ENCODE results near the gene THAP3.
A peak's percentile ranks its signal among the peaks of the same experiment; 100 is the strongest.

The THAP3 gene

DNA sequence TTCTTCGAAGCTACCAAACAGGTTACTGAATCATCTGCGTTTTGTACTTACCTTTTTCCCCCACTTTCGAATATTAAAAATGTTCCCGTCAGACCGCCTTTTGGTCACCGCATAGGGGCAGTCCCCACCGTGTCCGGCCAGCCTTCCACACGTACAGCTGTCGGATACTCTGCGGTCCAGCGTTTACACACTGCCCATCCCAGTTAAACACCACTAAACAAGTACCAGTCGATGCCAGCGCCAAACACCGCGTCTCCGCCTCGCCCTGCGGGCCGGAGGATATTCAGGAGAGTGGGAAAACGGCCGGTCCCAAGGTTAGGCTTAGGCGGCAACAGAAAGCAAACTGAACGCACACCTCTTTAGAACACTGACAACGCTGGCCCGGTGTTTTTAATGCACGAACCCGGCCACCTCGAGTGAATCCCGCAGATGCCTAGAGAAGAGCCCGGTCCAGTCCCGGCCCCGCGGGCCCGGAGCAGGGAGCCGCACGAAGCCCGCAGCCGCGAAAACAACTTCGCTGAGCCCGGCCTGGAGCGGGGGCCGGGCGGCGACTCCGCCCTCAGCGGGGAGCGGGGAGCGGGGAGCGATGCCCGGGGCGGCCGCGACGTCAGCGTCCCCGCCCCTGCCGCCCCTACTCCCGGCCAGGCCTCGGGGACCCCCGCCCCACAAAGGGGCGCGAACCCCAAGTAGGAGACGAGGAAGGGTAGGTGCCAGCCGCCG lies 11.9 kb upstream of the THAP3 start:
- DNase-seq (ENCODE audit: low spot score): no peak

DNA sequence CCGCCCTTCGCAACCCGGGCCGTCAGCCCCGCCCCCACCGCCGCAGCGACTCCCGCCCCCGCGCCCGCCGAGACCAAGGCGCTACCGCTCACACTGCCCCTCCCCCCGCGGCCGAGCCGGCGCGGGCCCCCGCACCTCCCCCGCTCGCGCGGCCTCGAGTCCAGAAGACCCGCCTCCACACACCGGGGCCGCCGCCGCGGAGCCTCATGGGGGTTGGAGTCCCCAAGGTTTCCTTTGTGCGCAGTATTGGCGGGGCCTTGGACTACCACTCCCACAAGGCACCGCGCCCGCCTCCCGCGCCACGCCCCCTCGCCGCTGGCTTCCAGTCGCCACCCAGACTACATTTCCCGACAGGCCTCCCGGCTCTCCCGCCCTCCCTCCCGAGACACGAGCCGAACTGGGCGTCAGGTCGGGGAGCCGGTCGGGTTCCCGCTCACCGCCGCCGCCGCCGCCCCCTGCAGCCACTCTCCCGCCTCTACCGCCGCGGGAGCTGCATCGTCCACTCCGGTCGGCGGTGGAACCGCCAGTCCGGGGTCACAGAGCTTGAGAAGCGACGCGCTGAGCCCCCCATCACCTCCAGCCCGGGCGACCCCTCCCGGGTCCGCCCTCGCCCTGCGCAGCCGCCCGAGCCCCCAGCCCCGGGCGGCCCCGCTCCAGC lies 11.2 kb upstream of the THAP3 start, which contains the start of gene PHF13:
TSS of gene PHF13 (plus strand) at position 371 of the 658 bp plus-strand sequence. CDS start 336 bp downstream, outside the sequence.
- peak; percentile 100 for DNase-seq (ENCODE audit: low spot score)

DNA sequence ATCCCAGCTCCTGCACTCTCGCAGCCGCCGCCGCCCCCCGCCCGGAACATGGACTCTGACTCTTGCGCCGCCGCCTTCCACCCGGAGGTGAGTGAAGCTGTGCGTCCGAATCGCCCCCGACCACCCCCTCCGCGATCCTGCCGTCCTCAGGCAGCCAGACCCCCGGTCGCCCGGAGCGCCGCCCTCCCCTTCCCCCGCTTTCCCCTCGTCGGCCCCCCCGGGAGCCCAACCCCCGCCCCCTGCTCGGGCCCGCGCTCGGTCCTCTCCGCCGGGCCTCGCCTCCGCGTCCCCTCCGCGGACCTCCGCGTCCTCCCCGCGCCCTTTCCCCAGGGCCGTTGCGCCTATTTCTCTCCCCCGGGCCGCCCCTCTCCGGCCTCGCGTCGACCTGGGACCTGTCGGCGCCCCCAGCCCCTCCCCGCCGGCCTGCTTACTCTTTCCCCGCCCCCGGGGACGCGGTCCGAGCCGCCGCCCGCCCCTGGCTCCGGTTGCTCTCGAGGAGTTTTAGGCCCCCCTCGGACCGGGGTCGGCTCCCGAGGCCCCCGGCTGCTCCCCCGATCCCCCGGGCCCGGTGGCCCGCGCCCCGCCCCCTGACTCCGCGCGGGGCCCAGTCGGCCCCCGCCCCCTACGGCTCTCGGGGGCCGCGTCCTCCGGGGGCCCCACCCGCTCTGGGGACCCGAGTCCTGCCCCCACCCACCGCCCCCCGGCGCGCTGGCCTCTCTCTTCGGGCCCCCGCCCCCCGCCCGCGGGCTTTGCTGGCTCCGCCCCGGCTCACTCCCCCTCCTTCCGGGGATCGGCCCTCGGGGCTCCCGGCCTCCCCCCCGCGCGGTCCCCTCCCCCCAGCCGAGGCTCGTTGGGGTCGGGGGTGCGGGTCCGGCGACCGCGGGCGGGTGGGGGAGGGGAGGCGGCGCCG lies 10.4 kb upstream of the THAP3 start:
- DNase-seq (ENCODE audit: low spot score): peak; percentile 38

DNA sequence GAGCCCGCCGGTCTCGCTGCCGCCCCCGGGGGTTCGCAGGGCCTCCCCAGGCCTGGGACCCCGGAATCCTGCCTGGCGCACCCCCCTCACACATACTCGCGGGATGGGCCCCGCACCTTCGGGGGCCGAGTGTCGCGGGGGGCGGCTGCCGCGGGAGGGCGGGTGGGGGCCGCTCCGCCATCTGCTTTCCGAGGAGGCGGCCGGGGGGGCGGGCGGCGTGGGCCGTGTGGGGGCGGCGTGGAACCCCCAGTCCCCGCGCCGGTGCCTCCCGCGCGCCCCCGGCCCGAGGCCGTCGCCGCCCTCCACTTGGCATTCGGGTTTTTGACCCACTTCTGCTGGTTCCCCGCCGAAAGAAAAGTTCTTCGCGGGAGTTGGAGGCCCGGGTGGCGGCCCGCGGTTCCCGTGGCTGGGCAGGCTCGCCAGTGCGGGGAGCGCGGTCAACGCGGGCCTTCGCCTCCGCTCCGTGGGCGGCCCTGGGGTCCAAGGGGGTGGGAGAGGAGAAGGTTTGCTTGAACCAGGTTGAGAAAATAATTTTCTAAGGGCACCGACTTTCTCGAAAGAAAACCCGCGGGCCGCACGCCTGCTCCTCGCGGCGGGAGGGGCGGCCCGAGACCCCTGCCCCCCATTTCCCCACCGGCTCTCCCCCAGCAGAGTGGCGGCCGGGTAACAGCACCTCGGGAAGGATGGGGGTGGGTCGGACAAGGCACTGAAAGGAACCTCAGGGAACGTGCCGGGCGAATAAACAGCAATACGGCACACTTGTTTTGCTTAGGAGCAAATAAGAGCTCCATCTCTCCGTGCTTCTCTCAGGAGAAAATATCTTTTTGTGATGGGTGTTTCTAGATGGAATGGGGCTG lies 9.5 kb upstream of the THAP3 start:
- no peak for DNase-seq (ENCODE audit: low spot score)

DNA sequence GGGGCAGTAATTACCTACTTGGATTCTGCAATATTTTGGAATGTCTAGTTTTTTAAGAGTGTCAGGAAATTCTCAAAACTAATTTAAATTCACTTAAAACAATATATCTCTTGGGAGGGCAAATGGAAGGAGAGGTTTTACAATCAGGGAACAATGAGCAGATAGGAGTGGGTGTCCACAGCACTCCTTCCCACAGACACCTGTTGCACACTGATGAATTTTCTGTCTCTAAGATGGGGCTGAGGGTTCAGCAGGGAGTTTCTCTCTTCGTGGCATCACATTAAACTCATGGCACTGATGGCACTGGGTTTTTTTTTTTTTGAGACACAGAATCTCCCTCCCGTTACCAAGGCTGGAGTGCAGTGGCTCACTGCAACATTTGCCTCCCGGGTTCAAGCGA lies 5.6 kb upstream of the THAP3 start:
- no peak for DNase-seq (ENCODE audit: low spot score)

DNA sequence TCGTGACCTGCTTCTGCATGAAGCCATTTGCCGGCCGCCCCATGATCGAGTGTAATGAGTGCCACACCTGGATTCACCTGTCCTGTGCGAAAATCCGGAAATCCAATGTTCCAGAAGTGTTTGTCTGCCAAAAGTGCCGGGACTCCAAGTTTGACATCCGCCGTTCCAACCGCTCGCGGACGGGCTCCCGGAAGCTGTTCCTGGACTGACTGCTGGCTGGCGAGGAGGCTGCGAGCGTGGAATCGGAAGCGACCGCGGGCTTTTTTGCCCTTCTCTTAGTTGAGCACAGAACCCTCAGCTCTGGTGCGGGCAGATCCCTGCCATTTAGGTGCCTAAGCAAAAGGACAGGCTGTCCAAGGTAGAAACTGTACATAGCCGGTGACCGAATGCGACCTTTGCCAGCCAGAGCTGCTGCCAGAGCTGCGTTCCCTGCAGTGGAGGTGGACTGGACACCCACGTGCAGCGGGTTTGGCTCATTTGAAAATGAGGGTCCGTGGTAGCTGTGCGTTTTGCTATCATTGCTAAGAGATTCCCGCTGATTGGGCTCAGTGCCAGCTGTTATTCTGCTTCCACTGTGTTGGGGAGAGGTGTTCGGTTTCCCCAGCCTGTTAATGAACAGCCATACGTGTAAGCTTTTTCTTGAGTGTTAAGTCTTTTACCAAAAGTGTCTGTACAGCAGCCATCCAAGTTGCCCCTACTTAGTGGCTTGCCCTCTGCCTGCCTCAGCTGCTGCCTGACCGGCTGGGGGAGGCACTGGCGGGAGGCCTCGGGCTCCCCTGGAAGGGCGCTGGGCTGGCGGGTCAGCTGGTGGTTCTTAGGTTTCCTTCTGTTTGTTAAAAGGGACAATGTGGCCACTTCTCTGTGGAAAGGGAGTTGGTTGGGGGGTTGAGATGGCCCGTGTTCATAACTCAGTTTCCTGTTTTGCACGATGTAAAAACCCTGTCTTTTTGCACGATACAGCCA lies 3.0 kb upstream of the THAP3 start:
- DNase-seq (ENCODE audit: low spot score): no peak

DNA sequence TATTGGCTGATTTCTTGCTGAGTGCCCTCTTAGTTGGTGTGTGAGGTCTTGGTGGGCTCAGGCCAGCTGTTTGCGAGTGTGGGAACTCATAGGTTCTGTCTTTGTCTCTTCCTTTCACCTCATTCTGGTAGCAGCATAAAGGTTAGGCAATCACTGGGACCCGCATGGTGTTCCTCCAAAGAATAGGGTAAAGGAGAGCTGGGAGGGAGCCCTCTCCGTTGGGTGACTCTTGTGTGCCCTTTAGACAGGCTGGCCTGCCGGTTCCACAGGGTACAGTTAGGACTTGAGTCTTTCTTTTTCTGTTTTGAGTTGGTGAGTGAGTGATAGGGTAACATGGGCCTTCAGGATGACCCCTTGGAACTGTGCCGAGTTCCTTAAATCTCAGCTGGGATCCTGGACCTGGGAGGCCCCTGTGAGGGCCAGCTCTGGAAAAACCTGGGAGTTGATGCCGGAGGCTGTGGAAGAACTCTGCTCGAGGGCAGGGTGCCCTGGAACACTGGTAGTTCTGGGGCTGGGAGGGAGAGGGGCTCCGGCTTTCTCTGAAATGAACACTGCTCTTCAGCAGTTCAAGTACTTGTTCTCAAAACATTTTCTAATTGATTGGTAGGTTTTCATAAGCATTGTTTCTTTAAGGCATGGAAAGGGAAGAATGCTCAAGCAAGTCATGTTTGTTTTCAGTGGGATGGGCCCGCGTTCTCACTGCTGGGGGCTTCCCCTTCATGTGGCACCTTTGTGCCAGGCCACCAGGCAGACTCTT lies 2.1 kb upstream of the THAP3 start:
- no peak for DNase-seq (ENCODE audit: low spot score)

DNA sequence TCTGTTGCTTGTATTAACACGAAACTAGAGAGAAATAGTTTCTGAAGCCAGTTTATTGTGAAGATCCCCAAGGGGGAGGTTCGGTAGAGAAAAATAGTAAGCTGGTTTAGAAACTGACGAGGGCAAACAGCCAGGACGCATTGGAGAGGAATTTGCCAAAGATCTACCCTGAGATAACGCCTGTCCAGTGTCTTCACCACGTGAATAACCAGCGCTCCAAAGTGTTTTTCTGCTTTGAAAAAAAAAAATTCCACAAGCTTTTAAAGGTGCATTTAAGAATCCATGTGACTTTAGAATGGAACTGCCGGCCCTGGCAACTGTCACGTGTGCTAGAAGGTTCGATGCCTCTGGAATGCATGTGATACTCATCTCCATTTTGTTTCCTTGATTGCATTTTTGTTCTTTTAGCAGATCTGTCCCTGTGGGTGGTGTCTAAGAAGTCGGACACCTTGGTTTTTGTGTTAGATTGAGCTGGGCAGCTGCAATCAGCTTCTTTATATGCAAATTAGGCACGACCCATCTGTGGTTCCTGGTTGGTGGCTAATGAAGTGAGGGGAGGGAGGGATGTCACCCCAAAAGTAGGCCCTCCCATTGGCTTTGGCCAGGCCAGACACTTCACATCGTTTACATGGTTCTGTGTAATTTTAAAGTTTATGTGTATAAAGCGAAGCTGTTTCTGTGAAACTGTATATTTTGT lies 1.3 kb upstream of the THAP3 start:
- DNase-seq (ENCODE audit: low spot score): no peak

DNA sequence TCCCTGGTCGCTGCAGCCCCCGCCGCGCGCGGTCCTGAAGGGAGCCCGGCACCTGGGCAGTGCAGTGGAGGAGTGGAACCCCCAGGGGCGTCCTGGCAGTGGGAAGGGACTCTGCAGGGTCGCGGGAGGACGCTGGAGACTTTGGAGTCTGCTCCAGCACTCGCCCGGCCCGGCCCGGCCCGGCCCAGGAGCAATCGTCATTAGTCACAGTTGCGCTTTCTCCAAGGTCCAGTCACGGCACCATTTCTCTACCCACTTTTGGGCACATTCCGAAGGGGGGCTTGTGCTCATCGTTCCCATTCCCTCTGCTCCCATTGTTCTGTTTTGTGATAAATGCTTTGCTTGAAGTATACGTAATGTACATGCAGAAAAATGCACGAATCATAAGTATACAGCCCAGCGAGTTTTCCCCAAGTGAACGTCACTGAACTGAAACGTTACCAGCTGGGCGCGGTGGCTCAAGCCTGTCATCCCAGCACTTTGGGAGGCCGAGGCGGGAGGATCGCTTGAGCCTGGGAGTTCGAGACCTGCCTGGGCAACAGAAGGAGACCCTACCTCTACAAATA lies 999 bp downstream of the THAP3 start:
- no peak for DNase-seq (ENCODE audit: low spot score)

DNA sequence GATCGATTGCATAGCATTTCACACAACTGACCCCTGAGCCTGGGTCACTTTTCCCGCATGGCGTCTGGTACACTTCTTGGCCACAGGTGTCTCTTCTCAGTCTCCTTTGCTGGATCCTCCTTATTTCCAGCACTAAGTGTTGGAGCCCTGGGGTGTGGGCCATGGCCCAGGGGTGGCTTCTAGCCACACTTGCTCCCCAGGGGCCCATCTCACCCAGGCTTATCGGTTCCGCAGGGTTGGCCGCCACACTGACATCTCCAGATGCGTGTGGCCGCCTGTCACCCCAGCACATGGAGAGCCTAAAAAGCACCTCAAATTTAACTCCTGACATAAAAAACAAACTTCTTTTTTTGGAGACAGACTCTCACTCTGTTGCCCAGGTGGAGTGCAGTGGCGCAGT lies 2.4 kb downstream of the THAP3 start:
- DNase-seq (ENCODE audit: low spot score): no peak

DNA sequence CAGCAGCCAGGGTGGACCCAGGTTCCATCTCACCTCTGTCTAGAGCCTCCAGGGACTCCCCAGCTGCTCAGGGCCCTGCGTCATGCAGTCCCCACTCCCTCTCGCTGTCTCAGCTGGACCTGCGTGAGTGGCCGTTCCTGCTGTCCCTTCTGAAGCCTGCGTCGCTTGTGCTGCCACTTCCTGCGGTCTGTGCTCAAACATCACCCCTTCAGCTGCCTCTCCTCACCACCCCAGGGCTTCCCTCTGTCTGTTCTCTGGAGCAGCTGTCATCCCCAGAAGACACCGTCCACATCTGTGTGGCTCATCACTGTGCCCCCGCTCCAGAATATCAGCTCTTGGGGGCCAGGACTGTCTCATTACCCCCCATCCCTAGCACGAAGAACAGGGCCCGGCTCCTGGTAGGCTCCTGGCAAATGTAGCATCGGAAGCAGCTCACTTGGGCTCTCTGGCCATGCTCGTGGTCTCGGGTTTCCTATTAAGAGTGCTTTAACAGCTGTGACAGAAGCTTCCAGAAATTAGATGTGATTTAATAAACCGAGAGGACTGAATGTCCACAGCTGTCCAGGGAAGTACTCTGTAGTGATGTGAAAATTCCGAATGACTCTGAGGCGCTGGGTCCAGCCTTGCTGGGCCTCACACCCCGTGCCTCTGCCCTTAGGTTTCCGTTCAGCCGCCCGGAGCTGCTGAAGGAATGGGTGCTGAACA lies 3.3 kb downstream of the THAP3 start:
- DNase-seq (ENCODE audit: low spot score): no peak

DNA sequence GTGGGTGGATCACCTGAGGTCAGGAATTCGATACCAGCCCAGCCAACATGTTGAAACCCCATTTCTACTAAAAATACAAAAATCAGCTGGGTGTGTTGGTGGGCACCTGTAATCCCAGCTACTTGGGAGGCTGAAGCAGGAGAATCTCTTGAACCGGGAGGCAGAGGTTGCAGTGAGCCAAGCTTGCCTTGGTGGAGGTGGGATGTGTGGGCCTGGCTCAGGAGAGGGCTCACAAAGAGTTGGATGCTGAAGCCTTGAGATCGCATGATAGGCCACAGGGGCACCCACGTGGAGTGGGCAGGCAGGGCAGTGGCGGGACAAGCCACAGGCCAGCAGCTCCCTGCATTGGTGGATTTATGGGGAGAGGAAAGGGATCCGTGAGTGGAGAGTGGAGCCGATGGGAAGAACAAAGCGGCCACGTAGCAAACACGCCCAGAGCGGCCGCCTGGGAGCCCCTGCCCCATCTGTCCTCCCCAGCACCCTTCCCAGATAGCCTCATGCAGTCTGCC lies 4.4 kb downstream of the THAP3 start:
- no peak for DNase-seq (ENCODE audit: low spot score)

DNA sequence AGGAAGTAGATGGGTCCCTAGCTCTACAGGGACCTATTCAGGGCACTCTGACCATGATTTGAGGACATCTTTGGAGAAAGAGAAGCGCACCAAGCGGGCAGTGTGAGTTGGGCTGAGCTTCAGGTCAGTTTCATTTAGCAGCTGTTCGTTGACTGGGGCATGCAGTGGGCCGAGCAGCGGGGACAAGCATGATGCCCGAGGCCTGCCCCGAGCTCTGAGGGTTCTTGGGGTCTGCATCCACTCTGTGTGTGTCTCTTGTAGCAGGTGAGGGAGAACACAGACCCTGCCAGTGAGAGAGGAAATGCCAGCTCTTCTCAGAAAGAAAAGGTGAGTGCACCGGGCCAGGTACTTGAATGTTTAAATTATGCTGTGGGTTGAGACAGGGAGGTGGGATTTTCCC lies 5.4 kb downstream of the THAP3 start:
- DNase-seq (ENCODE audit: low spot score): no peak

DNA sequence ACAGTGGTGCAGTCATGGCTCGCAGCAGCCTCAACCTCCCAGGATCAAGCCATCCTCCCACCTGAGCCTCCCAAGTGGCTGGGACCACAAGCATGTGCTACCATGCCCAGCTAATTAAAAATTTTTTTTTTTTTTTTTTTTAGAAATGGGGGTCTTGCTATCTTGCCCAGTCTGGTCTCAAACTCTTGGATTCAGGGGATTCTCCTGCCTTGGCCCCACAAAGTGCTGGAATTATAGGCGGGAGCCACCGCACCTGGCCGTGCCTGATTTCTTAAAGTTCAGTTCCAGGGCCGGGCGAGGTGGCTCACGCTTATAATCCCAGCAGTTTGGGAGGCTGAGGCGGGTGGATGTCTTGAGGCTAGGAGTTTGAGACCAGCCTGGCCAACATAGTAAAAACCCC lies 6.4 kb downstream of the THAP3 start:
- DNase-seq (ENCODE audit: low spot score): no peak

DNA sequence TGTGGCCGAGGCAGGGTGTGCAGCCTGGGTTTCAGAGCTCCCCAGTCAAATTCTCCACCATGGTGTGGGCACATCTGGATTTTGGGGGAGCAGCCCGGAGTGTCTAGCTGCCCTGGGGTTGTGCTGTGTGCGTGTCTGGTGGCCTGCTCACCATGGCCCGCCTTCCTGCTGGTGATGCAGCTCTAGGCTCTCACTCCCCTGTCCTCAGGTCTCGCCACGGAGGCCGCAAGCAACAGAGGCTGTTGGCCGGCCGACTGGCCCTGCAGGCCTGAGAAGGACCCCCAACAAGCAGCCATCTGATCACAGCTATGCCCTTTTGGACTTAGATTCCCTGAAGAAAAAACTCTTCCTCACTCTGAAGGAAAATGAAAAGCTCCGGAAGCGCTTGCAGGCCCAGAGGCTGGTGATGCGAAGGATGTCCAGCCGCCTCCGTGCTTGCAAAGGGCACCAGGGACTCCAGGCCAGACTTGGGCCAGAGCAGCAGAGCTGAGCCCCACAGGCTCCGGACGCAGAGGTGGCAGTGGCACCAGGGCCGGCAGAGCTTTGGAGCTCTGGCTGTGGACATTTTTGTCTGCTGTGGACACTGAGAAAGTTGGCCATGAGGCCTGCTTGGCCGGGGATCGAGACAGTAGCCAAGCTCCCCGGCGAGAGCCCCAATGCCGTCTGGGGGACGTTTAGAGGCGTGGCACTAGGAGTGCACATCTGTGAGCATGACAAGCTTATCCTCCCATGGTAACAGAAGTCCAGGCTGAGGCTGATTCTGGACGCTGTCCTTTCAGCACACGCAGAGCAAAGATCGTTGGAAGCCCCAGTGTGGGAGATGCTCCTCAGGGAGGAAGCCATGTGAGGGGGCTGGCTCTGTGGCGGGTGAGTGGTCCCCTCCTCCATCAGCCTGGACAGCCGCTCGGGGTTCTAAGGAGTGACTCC lies 8.2 kb downstream of the THAP3 start:
- DNase-seq (ENCODE audit: low spot score): no peak

DNA sequence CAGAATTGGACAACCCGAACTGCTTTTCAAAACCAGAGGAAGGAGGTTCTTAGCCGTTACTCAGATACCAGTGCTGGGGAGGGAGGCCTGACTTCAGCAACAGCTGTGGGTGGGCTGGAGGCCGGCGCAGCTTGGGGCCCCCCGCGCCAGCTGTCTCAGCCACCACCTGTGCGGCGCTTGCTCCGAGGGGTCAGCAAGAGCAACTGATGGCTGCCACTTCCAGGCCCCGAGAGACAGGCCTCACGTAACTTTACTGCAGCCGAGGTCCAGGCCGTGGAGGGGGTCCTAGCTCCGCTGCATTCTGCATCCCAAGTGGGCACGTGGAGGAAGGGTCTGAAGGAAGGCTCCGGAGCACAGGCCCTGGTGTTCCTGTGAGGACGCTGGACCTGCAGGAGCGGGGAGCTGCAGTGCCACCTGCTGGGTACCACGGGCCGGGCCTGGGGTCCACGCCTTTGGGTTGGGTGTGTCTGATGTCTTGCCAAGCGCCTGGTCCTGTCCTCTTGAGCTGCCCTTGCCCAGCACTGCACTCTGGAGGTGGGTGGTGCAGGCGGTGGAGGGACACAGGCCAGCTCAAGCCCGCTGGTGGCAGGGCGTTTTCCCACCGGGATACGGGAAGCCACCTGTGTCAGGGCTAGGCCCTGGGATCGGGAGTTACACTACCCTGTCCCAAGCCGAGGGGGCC lies 9.8 kb downstream of the THAP3 start:
- DNase-seq (ENCODE audit: low spot score): peak; percentile 32
